Gastrocnemius medialis (tissue), 4 donors: ENCODE results near the gene SLC17A9.

ENCODE experiments used
- CTCF ChIP-seq, 5 experiments: fragments of 450-650 bp in 3 of 5; fragments of 200-600 bp in 2 of 5; sonication (generic) in 2 of 5; IDR thresholded peaks in 4 of 5; conservative IDR thresholded peaks in 1 of 5; 1 replicate in 4 of 5; 2 replicates in 1 of 5; pipeline ENCODE4 v1.5.1; 2016 to 2019; ENCODE audit warnings: antibody characterized with exemption in 5 of 5, mild to moderate bottlenecking in 3 of 5, moderate library complexity in 3 of 5
- POLR2A ChIP-seq, 2 donors: fragments of 450-650 bp; IDR thresholded peaks; one replicate each; pipeline ENCODE4 v1.6.1; 2017; ENCODE audit warnings: antibody characterized with exemption in 2 of 2, mild to moderate bottlenecking in 2 of 2, moderate library complexity in 2 of 2

GRCh38 chr20:62997417-62998035 lies 45.0 kb downstream of the SLC17A9 start:
- no peak for TF ChIP-seq POLR2A (IDR thresholded peaks at IDR 0.05)
- TF ChIP-seq CTCF (IDR thresholded peaks at IDR 0.05 in 4 of 5, conservative IDR thresholded peaks at IDR 0.05 in 1 of 5): no peak
